ENCODE measurements around the gene PSMC6. TPM values are rescaled to one million over a fixed set of nuclear protein-coding genes. Genes with fewer than 3 reads are reported as not detected.

Gene PSMC6
- total and polyA plus RNA-seq, 2 of the 13 experiments (the other 11 are each of a cell fraction or from before 2014, with no cell fraction given) = 90.0 to 210 TPM

GRCh38 chr14:52716155-52716554 lies 9.2 kb downstream of the PSMC6 start:
- Histone ChIP-seq H3K36me3 (replicated peaks in 1 of 2; ENCODE audit: control insufficient read depth in 1 of 2, insufficient read depth in 2 of 2, low read length in 2 of 2) (peaks cover 12 to 82% of the 10 kb centered on the region in 2 experiments), H3K9ac (ENCODE audit: insufficient read depth, low read depth, low read length) (no peak overlapping the region), H3K4me3 (replicated peaks in 1 of 3; ENCODE audit: insufficient read depth in 1 of 3, low read depth in 2 of 3, low read length in 3 of 3) (no peak overlapping the region), H3K79me2 (ENCODE audit: insufficient read depth, low read length) (peaks cover 11% of the 10 kb centered on the region), H4K20me1 (ENCODE audit: insufficient read depth, low read length) (no peaks in the 10 kb centered on the region), H3K4me1 (ENCODE audit: insufficient read depth, low read length) (peaks cover 4% of the 10 kb centered on the region), H2AFZ (ENCODE audit: low read length) (no peak overlapping the region), H3K4me2 (ENCODE audit: low read depth, low read length) (no peak overlapping the region), H3K27me3 (ENCODE audit: control insufficient read depth in 1 of 2, insufficient read depth in 2 of 2, low read length in 2 of 2) (no peaks in the 10 kb centered on the region), H3K9me3 (ENCODE audit: low read length) (no peaks in the 10 kb centered on the region), H3K27ac (ENCODE audit: extremely low read length, insufficient read depth, low read length) (no peak overlapping the region)
- no TSS peak for BruUV-seq (replicated peaks)
- ChIA-PET POLR2A (interaction anchor here (0.9 to 1.7 kb wide), 2 partner anchors 9 to 13 kb away, joined by 4 to 5 read pairs; partner anchors contain the start of gene STYX), CTCF (ENCODE audit: low intra/inter-chr PET ratio, low total read pairs) (no interaction called here)
- FAIRE-seq (no peak), DNase-seq (ENCODE audit: low spot score) (no peak), ATAC-seq (no peak)
- 98% methylated on average over 6 of the region's 6 CpGs for WGBS (ENCODE audit: low lambda C conversion rate)
- intact Hi-C loops (cut with micrococcal nuclease; ENCODE audit: unreplicated experiment) (no loop called here), in situ Hi-C loops (cut with HindIII; ENCODE audit: extremely low pct_ligation_motif_present, low pct_unique_long_range_greater_than_20kb) (no loop called here)
- TF ChIP-seq ZFP90 (CRISPR knock-in tag; IDR thresholded peaks at IDR 0.05; ENCODE audit: borderline replicate concordance) = no peak
- peak; percentile 52; the same call in 1 of the 2 replicates for TF ChIP-seq CEBPB (IDR thresholded peaks at IDR 0.05; ENCODE audit: borderline replicate concordance, low read depth, low read length)

GRCh38 chr14:52723514-52724359 lies 16.7 kb downstream of the PSMC6 start:
- Histone ChIP-seq H3K79me2 (ENCODE audit: insufficient read depth, low read length) (peaks cover 5% of the 10 kb centered on the region), H3K36me3 (replicated peaks in 1 of 2; ENCODE audit: control insufficient read depth in 1 of 2, insufficient read depth in 2 of 2, low read length in 2 of 2) (peaks cover 10 to 71% of the 10 kb centered on the region in 2 experiments), H3K4me2 (ENCODE audit: low read depth, low read length) (no peak overlapping the region), H3K9ac (ENCODE audit: insufficient read depth, low read depth, low read length) (no peak overlapping the region), H4K20me1 (ENCODE audit: insufficient read depth, low read length) (no peaks in the 10 kb centered on the region; the same call in 1 of the 2 replicates), H3K27me3 (ENCODE audit: control insufficient read depth in 1 of 2, insufficient read depth in 2 of 2, low read length in 2 of 2) (no peaks in the 10 kb centered on the region), H3K27ac (ENCODE audit: extremely low read length, insufficient read depth, low read length) (no peak overlapping the region), H3K9me3 (ENCODE audit: low read length) (no peaks in the 10 kb centered on the region), H2AFZ (ENCODE audit: low read length) (no peak overlapping the region), H3K4me3 (replicated peaks in 1 of 3; ENCODE audit: insufficient read depth in 1 of 3, low read depth in 2 of 3, low read length in 3 of 3) (no peak overlapping the region), H3K4me1 (ENCODE audit: insufficient read depth, low read length) (peaks cover 20% of the 10 kb centered on the region)
- whole genome bisulfite sequencing (ENCODE audit: low lambda C conversion rate) = 93% methylated on average over 4 of the region's 4 CpGs
- ATAC-seq (no peak; the same call in 2 of the 3 replicates), DNase-seq (ENCODE audit: low spot score) (no peak), FAIRE-seq (no peak)
- CTCF ChIA-PET (ENCODE audit: low intra/inter-chr PET ratio, low total read pairs) = no interaction called here
- no TSS peak for BruUV-seq (replicated peaks)
- intact Hi-C loops (cut with micrococcal nuclease; ENCODE audit: unreplicated experiment) (loop anchor here (10.0 kb wide), 1 partner anchor 51 kb away; no protein-coding TSS in a partner anchor), in situ Hi-C loops (cut with HindIII; ENCODE audit: extremely low pct_ligation_motif_present, low pct_unique_long_range_greater_than_20kb) (no loop called here)
- POLR2A ChIA-PET = interaction anchor here (1.2 to 1.8 kb wide), 3 partner anchors 16 to 68 kb away, joined by 3 to 5 read pairs (median 3); partner anchors contain the start of gene PSMC6
- TF ChIP-seq STAG1 (CRISPR knock-in tag; IDR thresholded peaks at IDR 0.05) (0 out of 2 replicates have a peak, but pooled peaks have one; percentile 5), ZNF670 (CRISPR knock-in tag; IDR thresholded peaks at IDR 0.05; ENCODE audit: borderline replicate concordance) (no peak)

All from HepG2 (cell line).